HUES6 (cell line): ENCODE data around the gene FGFBP1.

Experiments
- H3K27ac ChIP-seq: 2 replicates; pipeline ENCODE4 v1.7.0; 2013; ENCODE audit warnings: low read depth, mild to moderate bottlenecking, low read length, inconsistent platforms
- H3K27me3 ChIP-seq: 2 replicates; pipeline ENCODE4 v1.6.1; 2013; ENCODE audit warnings: low read length; ENCODE audit not compliant: control insufficient read depth, insufficient read depth
- H3K36me3 ChIP-seq: 2 replicates; pipeline ENCODE4 v1.6.1; 2013; ENCODE audit warnings: low read length; ENCODE audit not compliant: control insufficient read depth, insufficient read depth
- H3K4me1 ChIP-seq: 2 replicates; pipeline ENCODE4 v1.6.1; 2013; ENCODE audit warnings: low read length; ENCODE audit not compliant: control insufficient read depth, insufficient read depth
- H3K4me3 ChIP-seq: 2 replicates; pipeline ENCODE4 v1.5.1; 2013; ENCODE audit warnings: low read depth, low read length
- H3K9ac ChIP-seq: one replicate; pipeline ENCODE4 v1.6.1; 2013; ENCODE audit warnings: mild to moderate bottlenecking, low read length
- H3K9me3 ChIP-seq: 2 replicates; pipeline ENCODE4 v1.6.1; 2013; ENCODE audit warnings: low read depth, low read length; ENCODE audit not compliant: control insufficient read depth, insufficient read depth

FGFBP1 gene

DNA sequence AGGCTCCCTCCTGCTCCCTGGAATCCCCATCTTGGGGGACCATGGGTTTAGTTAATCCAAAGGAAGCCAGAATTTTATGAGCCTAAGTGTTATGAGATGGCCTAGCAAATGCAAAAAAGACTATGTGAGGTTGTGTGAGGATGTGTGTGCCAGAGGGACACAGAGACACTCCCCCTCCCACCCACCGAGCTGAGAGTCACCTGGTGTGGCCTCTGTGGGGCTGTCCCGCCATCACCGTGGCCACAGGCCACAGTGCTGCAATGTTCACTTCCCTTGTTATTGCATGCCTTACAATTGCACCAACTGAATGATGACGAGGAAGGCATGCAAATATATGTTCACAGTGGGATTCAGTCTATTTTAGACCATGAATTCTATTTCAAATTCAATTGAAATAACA lies 25.0 kb upstream of the FGFBP1 start:
- H3K9me3 ChIP-seq: peaks cover 9% of the 10 kb centered on the region

GRCh38 chr4:15963001-15963451 lies 24.5 kb upstream of the FGFBP1 start, which contains the start of gene FGFBP2:
FGFBP2 (minus strand) TSS chr4:15963175; CDS start chr4:15963129, 46 bp downstream.
- Histone ChIP-seq H3K9ac (no peak within 1 kb of the TSS), H3K27ac (no peak within 1 kb of the TSS), H3K36me3 (no peaks in the 10 kb centered on the region), H3K27me3 (no peaks in the 10 kb centered on the region), H3K4me3 (no peak within 1 kb of the TSS), H3K9me3 (peaks cover 9% of the 10 kb centered on the region), H3K4me1 (peaks cover 11% of the 10 kb centered on the region)

More for the DNA sequence above, 25.0 kb upstream of the FGFBP1 start:
- peaks cover 8% of the 10 kb centered on the region; the same call in 1 of the 2 replicates for H3K4me1 ChIP-seq
- H3K27ac ChIP-seq: no peak overlapping the region
- H3K4me3 ChIP-seq: no peak overlapping the region
- no peaks in the 10 kb centered on the region for H3K27me3 ChIP-seq
- H3K36me3 ChIP-seq: peaks cover 2% of the 10 kb centered on the region; the same call in 1 of the 2 replicates
- H3K9ac ChIP-seq: no peak overlapping the region

GRCh38 chr4:15961781-15962510 lies 23.4 kb upstream of the FGFBP1 start:
- peaks cover 15% of the 10 kb centered on the region for H3K4me1 ChIP-seq
- H3K27me3 ChIP-seq: no peaks in the 10 kb centered on the region
- H3K36me3 ChIP-seq: no peaks in the 10 kb centered on the region
- H3K27ac ChIP-seq: no peak overlapping the region
- no peak overlapping the region for H3K9ac ChIP-seq
- no peak overlapping the region for H3K4me3 ChIP-seq
- peaks cover 9% of the 10 kb centered on the region for H3K9me3 ChIP-seq

DNA sequence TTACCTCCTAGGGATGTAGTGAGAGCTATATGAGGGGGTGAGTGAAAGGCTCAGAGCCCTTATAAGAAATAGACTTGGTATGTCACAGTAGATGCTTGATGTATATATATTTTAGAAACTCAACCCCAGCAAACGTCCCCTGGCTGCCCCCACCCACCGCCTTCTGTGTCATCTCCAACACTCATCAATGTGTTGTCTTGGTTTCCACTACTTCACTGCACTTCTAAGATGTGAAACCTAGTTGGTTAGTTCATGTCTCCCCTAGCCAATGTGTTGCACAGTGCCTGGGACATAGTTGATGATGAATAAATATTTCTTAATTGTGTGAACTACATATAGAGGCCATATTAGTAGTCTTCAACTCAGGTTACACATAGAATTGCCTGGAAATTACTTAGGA lies 20.0 kb upstream of the FGFBP1 start:
- H3K9ac ChIP-seq: no peak overlapping the region
- H3K27ac ChIP-seq: no peak overlapping the region
- H3K36me3 ChIP-seq: no peaks in the 10 kb centered on the region
- no peaks in the 10 kb centered on the region for H3K27me3 ChIP-seq
- H3K4me1 ChIP-seq: peaks cover 15% of the 10 kb centered on the region
- H3K4me3 ChIP-seq: no peak overlapping the region
- peaks cover 20% of the 10 kb centered on the region for H3K9me3 ChIP-seq

DNA sequence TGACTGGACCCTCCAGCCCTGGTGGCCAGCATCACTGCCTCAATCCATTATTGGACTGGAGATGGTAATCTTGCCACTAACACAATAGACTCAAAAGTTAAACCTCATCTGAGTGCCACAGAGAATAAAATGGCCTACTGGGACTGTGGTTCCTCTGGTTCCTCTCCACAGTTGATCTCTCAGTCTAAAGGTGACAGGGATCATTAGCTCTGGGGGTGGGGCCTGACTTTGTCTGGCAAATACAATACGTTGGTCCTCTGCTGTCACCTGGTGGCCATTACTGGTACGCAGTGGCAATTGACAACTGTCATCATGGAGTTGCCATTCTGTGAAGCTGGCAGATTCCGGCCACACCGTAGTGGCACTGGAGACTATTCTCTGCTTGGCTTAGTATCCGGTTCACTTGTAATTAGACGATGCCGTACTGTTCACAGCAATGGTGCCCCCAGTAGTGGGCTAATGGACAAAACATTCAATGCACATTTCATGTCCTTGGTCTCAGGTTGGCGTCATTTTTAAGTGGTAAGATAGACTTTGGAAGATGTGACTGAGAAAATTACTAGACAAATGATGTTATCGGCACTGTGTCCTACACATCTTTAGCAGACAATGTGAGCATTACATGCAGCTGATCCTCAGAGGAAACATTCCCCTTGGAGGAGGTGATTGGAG lies 17.8 kb upstream of the FGFBP1 start:
- Histone ChIP-seq H3K4me1 (peaks cover 7% of the 10 kb centered on the region; the same call in 1 of the 2 replicates), H3K36me3 (no peaks in the 10 kb centered on the region), H3K27me3 (no peaks in the 10 kb centered on the region), H3K9ac (no peak overlapping the region), H3K9me3 (peaks cover 29% of the 10 kb centered on the region), H3K27ac (no peak overlapping the region), H3K4me3 (no peak overlapping the region)

GRCh38 chr4:15955670-15956069 lies 17.1 kb upstream of the FGFBP1 start:
- Histone ChIP-seq H3K9ac (no peak overlapping the region), H3K27ac (no peak overlapping the region), H3K4me3 (no peak overlapping the region), H3K36me3 (no peaks in the 10 kb centered on the region), H3K9me3 (peaks cover 29% of the 10 kb centered on the region), H3K27me3 (no peaks in the 10 kb centered on the region), H3K4me1 (peaks cover 7% of the 10 kb centered on the region; the same call in 1 of the 2 replicates)

DNA sequence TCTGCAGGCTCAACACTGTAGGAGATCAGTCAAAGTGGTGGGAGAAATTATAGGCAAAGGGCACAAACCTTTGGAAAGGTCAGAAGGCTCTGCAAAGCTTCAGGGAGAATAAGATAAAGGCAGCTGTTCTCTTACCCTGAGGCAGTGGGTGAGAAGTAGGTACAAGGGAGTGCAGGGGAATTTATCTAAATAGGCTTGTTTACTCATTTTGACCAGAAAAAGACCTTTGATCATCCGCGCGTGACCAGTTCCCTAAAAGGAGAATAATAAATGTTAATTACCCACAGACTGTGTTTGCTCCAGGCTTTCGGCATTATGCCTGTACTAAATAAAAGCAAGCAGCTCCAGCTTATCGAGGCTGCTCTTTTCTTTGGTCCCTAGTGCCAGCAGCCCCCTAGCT lies 15.1 kb upstream of the FGFBP1 start:
- H3K4me3 ChIP-seq: no peak overlapping the region
- no peak overlapping the region for H3K27ac ChIP-seq
- no peaks in the 10 kb centered on the region for H3K27me3 ChIP-seq
- peaks cover 29% of the 10 kb centered on the region for H3K9me3 ChIP-seq
- H3K9ac ChIP-seq: no peak overlapping the region
- no peaks in the 10 kb centered on the region for H3K36me3 ChIP-seq
- peaks cover 7% of the 10 kb centered on the region; the same call in 1 of the 2 replicates for H3K4me1 ChIP-seq

- Histone ChIP-seq H3K4me1 (no peaks in the 10 kb centered on the region), H3K27me3 (no peaks in the 10 kb centered on the region), H3K27ac (no peak overlapping the region), H3K36me3 (no peaks in the 10 kb centered on the region), H3K9ac (no peak overlapping the region), H3K9me3 (peaks cover 29% of the 10 kb centered on the region), H3K4me3 (no peak overlapping the region)
Measured at GRCh38 chr4:15951781-15952180, 13.2 kb upstream of the FGFBP1 start.

DNA sequence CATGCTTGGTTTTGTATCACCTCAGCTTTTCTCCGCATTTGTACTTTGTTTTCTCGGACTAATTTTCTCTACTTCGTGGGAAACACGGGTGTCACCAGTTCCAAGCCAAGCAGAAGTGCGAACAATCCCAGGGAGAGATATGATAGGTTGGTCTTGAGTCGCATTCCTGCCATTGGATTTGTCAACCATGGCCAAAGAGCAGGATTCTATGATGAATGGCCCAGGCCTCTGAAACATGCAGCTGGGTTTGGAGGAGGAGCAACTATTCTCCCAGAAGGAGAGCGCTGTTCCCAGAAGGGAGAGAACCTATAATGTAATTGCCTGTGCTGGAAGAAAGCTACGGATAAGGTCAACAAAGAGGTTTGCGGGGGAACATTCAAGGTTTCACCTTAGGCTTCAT lies 10.3 kb upstream of the FGFBP1 start:
- peaks cover 11% of the 10 kb centered on the region for H3K9me3 ChIP-seq
- no peaks in the 10 kb centered on the region for H3K27me3 ChIP-seq
- no peaks in the 10 kb centered on the region for H3K36me3 ChIP-seq
- no peaks in the 10 kb centered on the region for H3K4me1 ChIP-seq
- H3K9ac ChIP-seq: no peak overlapping the region
- no peak overlapping the region for H3K27ac ChIP-seq
- no peak overlapping the region for H3K4me3 ChIP-seq

DNA sequence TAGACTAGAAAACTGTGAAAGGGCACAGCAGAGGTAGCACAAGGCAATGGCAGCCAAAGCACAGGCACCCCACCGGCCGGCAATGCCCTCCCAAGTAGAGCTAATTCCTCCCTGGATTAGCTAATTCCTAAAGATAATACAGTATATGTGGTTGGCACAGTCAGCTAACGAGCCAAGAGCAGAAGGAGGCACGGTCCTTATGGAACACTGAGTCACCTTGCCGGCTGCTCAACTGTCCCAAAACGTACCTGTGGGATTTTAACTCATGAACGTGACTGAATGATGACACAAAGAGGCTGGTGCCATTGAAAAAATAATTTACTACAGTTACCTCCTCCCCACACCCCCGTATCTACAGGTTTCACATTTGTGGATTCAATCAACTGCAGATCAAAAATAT lies 9.1 kb upstream of the FGFBP1 start:
- no peak overlapping the region for H3K9ac ChIP-seq
- no peaks in the 10 kb centered on the region for H3K4me1 ChIP-seq
- no peaks in the 10 kb centered on the region for H3K36me3 ChIP-seq
- no peaks in the 10 kb centered on the region for H3K27me3 ChIP-seq
- H3K9me3 ChIP-seq: peaks cover 3% of the 10 kb centered on the region; the same call in 1 of the 2 replicates
- H3K27ac ChIP-seq: no peak overlapping the region
- H3K4me3 ChIP-seq: no peak overlapping the region

DNA sequence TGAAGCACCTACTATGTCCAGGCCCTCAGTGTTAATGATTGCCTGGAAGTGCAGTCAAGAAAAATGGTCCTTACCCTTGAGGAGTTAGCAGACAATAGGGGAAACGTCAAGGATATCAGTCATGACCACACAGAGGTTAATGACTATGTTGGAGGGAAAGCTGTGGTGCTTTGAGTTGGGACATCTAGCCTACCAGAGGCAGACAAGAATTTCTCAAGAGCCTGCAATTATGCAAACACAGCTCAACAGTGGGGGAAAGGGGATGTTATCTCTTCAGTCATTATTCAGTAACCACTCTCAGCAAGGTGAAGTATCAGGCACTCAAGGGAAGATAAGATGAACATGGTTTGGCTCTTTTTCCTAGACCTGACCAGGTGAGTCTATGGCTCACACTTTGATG lies 7.0 kb upstream of the FGFBP1 start:
- Histone ChIP-seq H3K27ac (no peak overlapping the region), H3K4me3 (no peak overlapping the region), H3K4me1 (no peaks in the 10 kb centered on the region), H3K36me3 (no peaks in the 10 kb centered on the region), H3K27me3 (no peaks in the 10 kb centered on the region), H3K9me3 (no peaks in the 10 kb centered on the region), H3K9ac (no peak overlapping the region)
